NCI-H82 treated with DMSO at 0.1 percent for 48 hours (cell line): Measurements from ENCODE around the gene PTGR1.

ENCODE experiments used
- DNase-seq: peaks from one replicate; lab custom pipeline; 2025; ENCODE audit not compliant: unreplicated experiment; lab: John Stamatoyannopoulos, UW

The PTGR1 gene

GRCh38 chr9:111542497-111543254, 56.8 kb downstream of the PTGR1 start:
- DNase-seq, result no peak

- no peak for DNase-seq
These were observed 66.2 kb downstream of the PTGR1 start for GRCh38 chr9:111533099-111533790.

- DNase-seq, result no peak
These were observed 67.7 kb downstream of the PTGR1 start for GRCh38 chr9:111531716-111532115.

GRCh38 chr9:111529787-111530186, 69.7 kb downstream of the PTGR1 start:
- DNase-seq, result no peak

- DNase-seq, result no peak
These were observed 72.1 kb downstream of the PTGR1 start for GRCh38 chr9:111527347-111527746.

- peak; percentile 34 for DNase-seq
These were observed 74.1 kb downstream of the PTGR1 start, which contains the start of gene ZNF483 for GRCh38 chr9:111525056-111525977. TSS of gene ZNF483 (plus strand) at chr9:111525179. CDS start at chr9:111527396, 2,217 bp downstream.

GRCh38 chr9:111524731-111525055, 74.8 kb downstream of the PTGR1 start:
- DNase-seq, result no peak

- DNase-seq, result no peak
These were observed 83.4 kb downstream of the PTGR1 start for GRCh38 chr9:111516061-111516465.

GRCh38 chr9:111514967-111515366, 84.5 kb downstream of the PTGR1 start:
- DNase-seq, result no peak
